Astrocyte of the spinal cord (primary cell): ENCODE measurements around the gene ZFYVE9.

Experiments
- DNase-seq: peaks from one replicate; pipeline ENCODE4 v3.0.0; 2011; ENCODE audit warnings: low read depth, low spot score
- H3K4me3 ChIP-seq: 2 replicates; pipeline ENCODE4 v1.5.1; 2011; ENCODE audit warnings: low read depth, mild to moderate bottlenecking, low read length, moderate library complexity
- in situ Hi-C: cut with HindIII; loops from 2 replicates; pipeline ENCODE4 v1.10.0; 2017; ENCODE audit warnings: low sequenced_read_pairs
- TF ChIP-seq, protein P1 (sequence below): IDR thresholded peaks from 2 replicates; pipeline ENCODE4 v1.5.1; 2012; ENCODE audit warnings: low read depth, mild to moderate bottlenecking, low read length, inconsistent platforms

Gene ZFYVE9

DNA sequence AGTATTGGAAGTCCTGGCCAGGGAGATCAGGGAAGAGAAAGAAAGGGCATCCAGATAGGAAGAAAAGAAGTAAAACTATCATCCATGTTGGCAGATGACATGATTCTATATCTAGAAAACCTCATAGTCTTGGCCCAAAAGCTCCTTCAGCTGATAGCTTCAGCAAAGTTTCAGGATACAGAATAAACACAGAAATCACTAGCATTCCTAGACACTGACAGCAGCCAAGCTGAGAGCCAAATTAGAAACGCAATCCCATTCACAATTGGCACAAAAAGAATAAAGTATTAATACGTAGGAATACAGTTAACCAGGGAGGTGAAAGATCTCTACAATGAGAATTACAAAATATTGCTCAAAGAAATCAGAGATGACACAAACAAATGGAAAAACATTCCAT, 44.6 kb downstream of the ZFYVE9 start:
- TF ChIP-seq, protein P1, sequence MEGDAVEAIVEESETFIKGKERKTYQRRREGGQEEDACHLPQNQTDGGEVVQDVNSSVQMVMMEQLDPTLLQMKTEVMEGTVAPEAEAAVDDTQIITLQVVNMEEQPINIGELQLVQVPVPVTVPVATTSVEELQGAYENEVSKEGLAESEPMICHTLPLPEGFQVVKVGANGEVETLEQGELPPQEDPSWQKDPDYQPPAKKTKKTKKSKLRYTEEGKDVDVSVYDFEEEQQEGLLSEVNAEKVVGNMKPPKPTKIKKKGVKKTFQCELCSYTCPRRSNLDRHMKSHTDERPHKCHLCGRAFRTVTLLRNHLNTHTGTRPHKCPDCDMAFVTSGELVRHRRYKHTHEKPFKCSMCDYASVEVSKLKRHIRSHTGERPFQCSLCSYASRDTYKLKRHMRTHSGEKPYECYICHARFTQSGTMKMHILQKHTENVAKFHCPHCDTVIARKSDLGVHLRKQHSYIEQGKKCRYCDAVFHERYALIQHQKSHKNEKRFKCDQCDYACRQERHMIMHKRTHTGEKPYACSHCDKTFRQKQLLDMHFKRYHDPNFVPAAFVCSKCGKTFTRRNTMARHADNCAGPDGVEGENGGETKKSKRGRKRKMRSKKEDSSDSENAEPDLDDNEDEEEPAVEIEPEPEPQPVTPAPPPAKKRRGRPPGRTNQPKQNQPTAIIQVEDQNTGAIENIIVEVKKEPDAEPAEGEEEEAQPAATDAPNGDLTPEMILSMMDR: no peak
- H3K4me3 ChIP-seq: no peak overlapping the region
- in situ Hi-C loops: no loop called here
- no peak for DNase-seq

DNA sequence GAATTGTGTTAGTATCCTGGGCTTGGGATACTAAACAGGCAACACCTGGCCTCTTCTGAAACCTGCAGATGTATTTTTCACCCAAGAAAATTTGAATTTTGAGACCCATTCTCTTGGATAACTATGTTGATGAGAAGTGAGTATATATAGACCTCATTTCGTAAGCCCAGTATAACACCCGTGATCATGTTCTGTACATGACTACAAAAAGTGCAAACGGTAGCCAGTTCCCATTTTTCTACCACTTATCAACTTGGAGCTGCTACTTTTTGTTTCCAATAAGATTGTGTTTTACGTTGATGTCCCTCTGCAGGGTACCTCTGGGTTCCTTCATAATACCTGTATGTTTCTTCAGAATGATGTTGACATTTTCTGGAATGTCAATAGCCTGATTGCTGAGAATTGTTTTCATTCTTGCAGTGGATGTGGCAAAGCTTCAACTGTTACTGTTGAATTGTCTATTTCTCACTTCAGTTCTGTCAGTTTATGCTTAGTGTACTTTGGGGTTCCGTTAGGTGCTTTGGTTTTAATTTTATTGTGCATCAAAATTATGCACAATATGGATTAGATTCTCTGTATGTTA, 48.1 kb downstream of the ZFYVE9 start:
- DNase-seq: no peak
- in situ Hi-C loops: no loop called here
- no peak overlapping the region for H3K4me3 ChIP-seq
- TF ChIP-seq, protein P1: no peak

DNA sequence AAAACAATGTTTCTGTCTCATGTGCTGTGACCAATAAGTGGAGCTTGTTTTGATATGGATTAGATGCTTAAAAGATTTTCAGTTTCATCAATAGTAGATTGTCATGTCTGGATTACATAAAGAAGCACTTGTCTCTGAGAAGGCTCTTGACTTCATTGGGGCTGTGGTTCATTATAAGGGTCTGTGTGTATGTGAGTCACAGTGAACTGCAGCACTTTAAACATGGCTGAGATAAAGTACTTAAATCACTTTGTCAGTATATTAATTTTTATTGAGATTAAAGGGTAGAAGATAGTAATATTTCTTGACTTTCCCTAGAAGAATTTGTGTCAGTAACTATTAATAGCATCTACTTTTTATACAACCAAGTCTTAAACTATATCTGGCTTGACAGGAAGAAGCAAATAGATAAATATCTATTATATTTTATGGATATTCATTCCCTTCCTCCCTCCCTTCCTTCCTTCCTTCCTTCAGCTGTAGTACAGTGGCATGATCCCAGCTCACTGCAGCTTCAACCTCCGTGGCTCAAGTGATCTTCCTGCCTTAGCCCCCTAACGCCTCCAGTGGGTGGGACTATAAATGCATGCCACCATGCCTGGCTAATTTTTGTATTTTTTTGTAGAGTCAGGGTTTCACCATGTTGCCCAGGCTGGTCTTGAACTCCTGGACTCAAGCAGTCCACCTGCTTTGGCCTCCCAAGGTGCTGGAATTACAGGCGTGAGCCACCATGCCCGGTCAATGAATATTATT, 48.8 kb downstream of the ZFYVE9 start:
- no peak for DNase-seq
- no peak overlapping the region for H3K4me3 ChIP-seq
- TF ChIP-seq, protein P1: no peak
- in situ Hi-C loops: no loop called here

DNA sequence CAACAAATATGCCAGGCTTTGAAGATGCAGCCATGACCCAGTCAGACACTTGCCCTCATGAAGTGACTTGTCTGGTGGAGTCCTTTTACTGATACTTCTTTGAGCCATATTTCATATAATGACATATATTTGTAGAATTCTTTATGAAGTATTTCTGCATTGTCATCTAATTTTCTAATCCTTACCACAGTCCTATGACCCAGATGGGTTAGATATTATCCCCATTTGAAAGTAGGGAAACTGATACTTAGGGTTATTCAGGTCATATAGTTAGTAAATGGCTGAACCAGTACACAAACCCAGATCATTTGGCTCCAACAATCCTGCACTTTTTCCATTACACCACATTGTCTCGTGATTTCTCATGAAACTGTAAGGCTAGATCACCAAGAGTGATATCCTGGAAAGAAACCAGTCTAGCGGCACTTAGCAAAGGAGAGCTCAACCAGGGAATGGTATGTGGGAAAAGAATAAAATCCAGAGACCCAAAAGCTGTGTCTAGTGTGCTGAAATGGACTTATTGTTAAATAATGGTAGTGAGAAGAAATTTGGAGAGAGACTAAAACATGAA, 49.6 kb downstream of the ZFYVE9 start:
- TF ChIP-seq, protein P1: no peak
- in situ Hi-C loops: no loop called here
- no peak for DNase-seq
- no peak overlapping the region for H3K4me3 ChIP-seq

DNA sequence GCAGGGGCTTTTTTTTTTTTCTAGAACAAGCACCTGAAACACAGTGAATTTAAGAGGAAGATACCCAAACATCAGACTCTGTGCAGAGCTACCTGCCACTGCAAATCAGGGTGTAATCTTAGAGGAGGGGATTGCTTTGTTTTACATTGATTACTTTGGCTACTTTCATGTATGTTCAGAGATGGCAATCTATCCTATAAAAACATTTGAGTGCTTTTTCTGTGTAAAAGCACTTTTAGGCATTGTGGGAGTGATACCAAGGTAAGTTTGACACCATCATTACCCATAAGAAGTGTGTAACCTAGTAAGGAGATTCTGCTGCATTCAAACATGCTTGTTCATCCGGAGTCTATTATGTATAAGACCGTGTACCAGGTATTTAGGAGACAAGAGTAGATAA, 50.1 kb downstream of the ZFYVE9 start:
- TF ChIP-seq, protein P1: no peak
- no peak overlapping the region for H3K4me3 ChIP-seq
- no peak for DNase-seq
- in situ Hi-C loops: no loop called here

DNA sequence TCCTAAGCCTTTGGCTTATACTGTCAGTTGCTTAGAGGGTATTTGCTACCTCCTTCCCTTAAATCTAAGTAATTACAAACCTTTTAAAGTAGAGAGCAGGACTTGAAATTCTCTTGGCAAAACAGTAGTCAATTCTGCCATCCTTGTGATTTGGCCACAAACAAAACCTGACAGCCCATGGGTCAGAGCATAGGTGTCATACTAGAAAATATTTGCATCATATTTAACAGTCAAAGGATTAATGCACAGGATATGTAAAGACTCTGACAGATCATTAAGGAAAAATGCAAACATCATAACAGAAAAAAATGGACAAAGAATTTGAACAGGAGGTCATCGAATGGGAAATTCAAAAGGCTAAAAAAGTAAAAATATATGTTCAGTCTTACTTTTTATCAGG, 50.5 kb downstream of the ZFYVE9 start:
- no peak overlapping the region for H3K4me3 ChIP-seq
- in situ Hi-C loops: no loop called here

More for the DNA sequence above, 50.5 kb downstream of the ZFYVE9 start:
- TF ChIP-seq, protein P1: no peak
- no peak for DNase-seq
